ENCODE measurements around the gene NPLOC4. TPM values are rescaled to one million over a fixed set of nuclear protein-coding genes. Genes with fewer than 3 reads are reported as not detected.

NPLOC4 gene
- total RNA-seq, 1 experiment from 2014 or later, result 208 TPM

GRCh38 chr17:81607431-81607830 is 29.5 kb downstream of the NPLOC4 start:
- Histone ChIP-seq H3K4me1 (replicated peaks; ENCODE audit: insufficient read depth) (no peaks in the 10 kb centered on the region), H3K27ac (no peak overlapping the region), H3F3A (ENCODE audit: insufficient read depth, low read depth) (peaks cover 6% of the 10 kb centered on the region; the same call in 1 of the 2 replicates), H3K9me3 (ENCODE audit: insufficient read depth, low read depth) (no peaks in the 10 kb centered on the region), H2AFZ (no peak overlapping the region), H3K9me2 (ENCODE audit: insufficient read depth) (no peaks in the 10 kb centered on the region), H3K4me3 (no peak overlapping the region), H3K36me3 (ENCODE audit: low read depth) (no peaks in the 10 kb centered on the region), H3K79me2 (ENCODE audit: low read depth) (no peaks in the 10 kb centered on the region), H3K4me2 (no peak overlapping the region), H3K27me3 (ENCODE audit: insufficient read depth, low read depth) (no peaks in the 10 kb centered on the region), H4K20me1 (ENCODE audit: insufficient read depth) (peaks cover 8% of the 10 kb centered on the region; the same call in 1 of the 2 replicates)
- TF ChIP-seq EZH2 (IDR thresholded peaks at IDR 0.05; ENCODE audit: low read depth) (no peak), CTCF (conservative IDR thresholded peaks at IDR 0.05) (no peak)
- BruUV-seq (replicated peaks), result no TSS peak
- ChIA-PET POLR2A (ENCODE audit: unreplicated experiment) (no interaction called here), CTCF (no interaction called here)
- intact Hi-C loops (cut with micrococcal nuclease; ENCODE audit: unreplicated experiment), result no loop called here
- DNase-seq, result no peak

- BruUV-seq (replicated peaks), result no TSS peak
- Histone ChIP-seq H2AFZ (no peak overlapping the region), H4K20me1 (ENCODE audit: insufficient read depth) (peaks cover 25% of the 10 kb centered on the region; the same call in 1 of the 2 replicates), H3K27me3 (ENCODE audit: insufficient read depth, low read depth) (no peaks in the 10 kb centered on the region), H3F3A (ENCODE audit: insufficient read depth, low read depth) (peaks cover 13% of the 10 kb centered on the region), H3K4me1 (replicated peaks; ENCODE audit: insufficient read depth) (no peaks in the 10 kb centered on the region), H3K9me2 (ENCODE audit: insufficient read depth) (no peaks in the 10 kb centered on the region), H3K79me2 (ENCODE audit: low read depth) (peaks cover 11% of the 10 kb centered on the region; the same call in 1 of the 2 replicates), H3K4me3 (no peak overlapping the region), H3K4me2 (no peak overlapping the region), H3K36me3 (ENCODE audit: low read depth) (peaks cover 7% of the 10 kb centered on the region), H3K9me3 (ENCODE audit: insufficient read depth, low read depth) (no peaks in the 10 kb centered on the region), H3K27ac (no peak overlapping the region)
- TF ChIP-seq CTCF (conservative IDR thresholded peaks at IDR 0.05), result no peak
- TF ChIP-seq EZH2 (IDR thresholded peaks at IDR 0.05; ENCODE audit: low read depth), result no peak
- no peak for DNase-seq
- CTCF ChIA-PET, result no interaction called here
- POLR2A ChIA-PET (ENCODE audit: unreplicated experiment), result interaction anchor here (0.6 kb wide), 2 partner anchors 37 to 40 kb away, joined by 6 to 20 read pairs; no protein-coding TSS in a partner anchor
- intact Hi-C loops (cut with micrococcal nuclease; ENCODE audit: unreplicated experiment), result no loop called here
Observed at GRCh38 chr17:81603846-81604610, 32.9 kb downstream of the NPLOC4 start.

- no peak overlapping the region for H2AFZ ChIP-seq
- H3K79me2 ChIP-seq (ENCODE audit: low read depth), result peaks cover 11% of the 10 kb centered on the region; the same call in 1 of the 2 replicates
- H3K9me2 ChIP-seq (ENCODE audit: insufficient read depth), result no peaks in the 10 kb centered on the region
- no peak overlapping the region for H3K4me3 ChIP-seq
- H3K36me3 ChIP-seq (ENCODE audit: low read depth), result peaks cover 11% of the 10 kb centered on the region
- H3K27ac ChIP-seq, result no peak overlapping the region
- peak; percentile 50 for DNase-seq
- H3K4me2 ChIP-seq, result no peak overlapping the region
- no TSS peak for BruUV-seq (replicated peaks)
- CTCF ChIA-PET, result interaction anchor here (0.6 to 1.6 kb wide), 3 partner anchors 50 to 117 kb away, joined by 4 to 5 read pairs (median 5); partner anchors contain the start of gene FAAP100
- no peaks in the 10 kb centered on the region for H3K27me3 ChIP-seq (ENCODE audit: insufficient read depth, low read depth)
- H3K4me1 ChIP-seq (replicated peaks; ENCODE audit: insufficient read depth), result no peaks in the 10 kb centered on the region
- H3F3A ChIP-seq (ENCODE audit: insufficient read depth, low read depth), result peaks cover 13% of the 10 kb centered on the region
- POLR2A ChIA-PET (ENCODE audit: unreplicated experiment), result interaction anchor here (0.7 kb wide), 1 partner anchor 754 kb away, joined by 5 read pairs; no protein-coding TSS in a partner anchor
- TF ChIP-seq CTCF (conservative IDR thresholded peaks at IDR 0.05), result peak; percentile 70
- TF ChIP-seq EZH2 (IDR thresholded peaks at IDR 0.05; ENCODE audit: low read depth), result no peak
- intact Hi-C loops (cut with micrococcal nuclease; ENCODE audit: unreplicated experiment), result loop anchor here (1.0 kb wide), 4 partner anchors 35 to 348 kb away; no protein-coding TSS in a partner anchor
- peaks cover 17% of the 10 kb centered on the region; the same call in 1 of the 2 replicates for H4K20me1 ChIP-seq (ENCODE audit: insufficient read depth)
- no peaks in the 10 kb centered on the region for H3K9me3 ChIP-seq (ENCODE audit: insufficient read depth, low read depth)
Observed at GRCh38 chr17:81601525-81602120, 35.3 kb downstream of the NPLOC4 start.
